Prostate gland (tissue), 2 donors: ENCODE measurements around the gene FAM83C. TPM values are rescaled to one million over a fixed set of nuclear protein-coding genes. Genes with fewer than 3 reads are reported as not detected.

ENCODE experiments used
- DNase-seq: peaks from one replicate; pipeline ENCODE4 v3.0.0-alpha.2; 2019; ENCODE audit warnings: low spot score
- H3K27ac ChIP-seq, 2 donors: fragments of 200-600 bp; sonication (generic); 2 replicates each; pipeline ENCODE4 v1.5.1; 2017 to 2019
- H3K27me3 ChIP-seq: fragments of 200-600 bp; sonication (generic); replicated peaks from 2 replicates; pipeline ENCODE4 v1.5.1; 2019; ENCODE audit not compliant: insufficient read depth
- H3K36me3 ChIP-seq, 2 donors: fragments of 200-600 bp; sonication (generic); 1 replicate in 1 of 2; 2 replicates in 1 of 2; pipeline versions ENCODE4 v1.5.1 to v1.8.1; 2017 to 2019
- H3K4me1 ChIP-seq: fragments of 200-600 bp; sonication (generic); replicated peaks from 2 replicates; pipeline ENCODE4 v1.5.1; 2019
- H3K4me3 ChIP-seq, 2 donors: fragments of 200-600 bp; sonication (generic); 2 replicates each; pipeline ENCODE4 v1.5.1; 2017 to 2019
- H3K9me3 ChIP-seq: fragments of 200-600 bp; sonication (generic); 2 replicates; pipeline ENCODE4 v1.5.1; 2017
- POLR2A ChIP-seq: fragments of 450-650 bp; IDR thresholded peaks from one replicate; pipeline ENCODE4 v1.6.1; 2016; ENCODE audit warnings: antibody characterized with exemption, mild to moderate bottlenecking
- POLR2AphosphoS5 ChIP-seq: sonication (generic); formaldehyde crosslinking; IDR thresholded peaks from one replicate; pipeline ENCODE4 v1.6.1; 2017; ENCODE audit warnings: antibody characterized with exemption
- WGBS: methylation state at CpG from one replicate; pipeline ENCODE4 v1.1.5; 2018; 5-methylcytosine and 5-hydroxymethylcytosine counted together
- intact Hi-C: fragments of 100-400 bp; cut with DNase I; formaldehyde crosslinking; loops from one replicate; pipeline ENCODE4 v1.14.2; 2022
- total RNA-seq, 2 donors: library from RNA; depleted of rRNA; stranded (reverse); fragments of >200 nt; gene quantifications; one replicate each; pipeline ENCODE4 v1.1.0, GENCODE V29; 2016
- TF ChIP-seq, protein P1 (sequence below), 4 experiments: fragments of 200-600 bp in 2 of 4; fragments of 450-650 bp in 2 of 4; sonication (generic) in 2 of 4; IDR thresholded peaks; 1 replicate in 3 of 4; 2 replicates in 1 of 4; pipeline ENCODE4 v1.5.1; 2016 to 2019; ENCODE audit warnings: antibody characterized with exemption in 4 of 4, mild to moderate bottlenecking in 2 of 4, moderate library complexity in 2 of 4

Gene FAM83C
- total RNA-seq, 2 donors from 2014 or later, result 0.28 to 0.36 TPM

DNA sequence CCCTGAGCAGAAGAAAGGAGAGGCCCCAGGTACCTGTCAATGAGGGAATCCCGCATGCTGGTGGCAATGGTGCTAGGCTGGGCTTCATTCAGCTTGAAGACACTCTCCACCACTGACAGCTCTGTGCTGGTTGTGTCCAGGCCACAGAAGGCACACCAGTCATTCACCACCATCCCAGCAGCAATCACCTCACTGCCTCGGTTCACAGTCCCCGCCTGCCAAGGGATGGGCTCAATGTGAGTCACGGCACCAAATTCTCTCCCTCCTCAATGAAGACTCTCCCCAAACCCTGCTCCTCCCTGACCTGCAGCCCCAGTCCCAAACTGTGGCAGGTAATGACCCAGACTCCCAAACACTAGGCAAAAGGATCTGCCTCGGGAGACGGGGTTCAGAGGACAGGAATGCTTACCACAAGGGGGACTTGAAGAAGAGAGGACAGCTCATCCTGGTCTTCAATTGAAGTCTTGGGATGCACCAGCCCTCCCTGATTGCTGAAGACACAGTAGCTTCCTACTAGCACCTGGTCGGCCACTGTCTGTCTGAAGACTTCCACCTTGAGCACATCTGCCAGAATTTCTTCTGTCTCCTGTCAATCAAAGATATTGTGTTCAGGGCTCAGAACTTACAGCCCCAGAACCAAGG, 12.6 kb downstream of the FAM83C start:
- WGBS, result 95% methylated on average over 5 of the region's 7 CpGs
- Histone ChIP-seq H3K27ac (peak overlapping the region in 1 of 2 donors; percentile 95), H3K9me3 (no peaks in the 10 kb centered on the region), H3K4me1 (peaks cover 17% of the 10 kb centered on the region), H3K4me3 (no peak overlapping the region), H3K36me3 (no peaks in the 10 kb centered on the region), H3K27me3 (no peaks in the 10 kb centered on the region)
- intact Hi-C loops, result loop anchor here (5.0 kb wide), 1 partner anchor 402 kb away; the partner anchor contains the start of gene ACSS2
- DNase-seq, result no peak
- no peak for TF ChIP-seq POLR2A
- no peak for TF ChIP-seq POLR2AphosphoS5
- TF ChIP-seq, protein P1, sequence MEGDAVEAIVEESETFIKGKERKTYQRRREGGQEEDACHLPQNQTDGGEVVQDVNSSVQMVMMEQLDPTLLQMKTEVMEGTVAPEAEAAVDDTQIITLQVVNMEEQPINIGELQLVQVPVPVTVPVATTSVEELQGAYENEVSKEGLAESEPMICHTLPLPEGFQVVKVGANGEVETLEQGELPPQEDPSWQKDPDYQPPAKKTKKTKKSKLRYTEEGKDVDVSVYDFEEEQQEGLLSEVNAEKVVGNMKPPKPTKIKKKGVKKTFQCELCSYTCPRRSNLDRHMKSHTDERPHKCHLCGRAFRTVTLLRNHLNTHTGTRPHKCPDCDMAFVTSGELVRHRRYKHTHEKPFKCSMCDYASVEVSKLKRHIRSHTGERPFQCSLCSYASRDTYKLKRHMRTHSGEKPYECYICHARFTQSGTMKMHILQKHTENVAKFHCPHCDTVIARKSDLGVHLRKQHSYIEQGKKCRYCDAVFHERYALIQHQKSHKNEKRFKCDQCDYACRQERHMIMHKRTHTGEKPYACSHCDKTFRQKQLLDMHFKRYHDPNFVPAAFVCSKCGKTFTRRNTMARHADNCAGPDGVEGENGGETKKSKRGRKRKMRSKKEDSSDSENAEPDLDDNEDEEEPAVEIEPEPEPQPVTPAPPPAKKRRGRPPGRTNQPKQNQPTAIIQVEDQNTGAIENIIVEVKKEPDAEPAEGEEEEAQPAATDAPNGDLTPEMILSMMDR (IDR thresholded peaks at IDR 0.05), result no peak

DNA sequence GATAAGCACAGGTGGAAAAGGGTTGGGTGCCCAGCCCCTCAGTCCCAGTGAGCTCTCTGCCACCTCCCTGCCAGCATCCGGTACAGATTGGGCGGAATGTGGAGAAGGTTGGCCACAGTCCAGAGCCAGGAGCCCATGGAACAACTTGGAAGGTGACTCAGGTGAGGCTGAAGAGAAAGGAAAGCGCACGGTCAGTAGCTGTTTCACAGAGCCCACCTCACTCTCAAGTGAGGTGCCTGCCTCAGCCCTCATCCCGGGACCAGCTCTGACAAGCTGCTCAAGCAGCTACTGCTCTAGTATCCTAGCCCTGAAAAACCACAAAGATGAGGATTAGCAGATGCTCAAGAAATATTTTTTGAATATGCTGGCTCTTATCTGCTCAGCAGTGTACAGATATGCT, 13.2 kb downstream of the FAM83C start:
- peaks cover 17% of the 10 kb centered on the region for H3K4me1 ChIP-seq
- intact Hi-C loops, result loop anchor here (5.0 kb wide), 1 partner anchor 402 kb away; the partner anchor contains the start of gene ACSS2
- no peaks in the 10 kb centered on the region for H3K9me3 ChIP-seq
- H3K27me3 ChIP-seq, result no peaks in the 10 kb centered on the region
- no peak overlapping the region for H3K4me3 ChIP-seq
- H3K36me3 ChIP-seq, result no peaks in the 10 kb centered on the region
- peak; percentile 57 for DNase-seq
- 47% methylated on average over 5 of the region's 5 CpGs for WGBS
- peak overlapping the region; percentile 92 to 95 for H3K27ac ChIP-seq
- TF ChIP-seq POLR2A (no peak), POLR2AphosphoS5 (peak; percentile 22)
- TF ChIP-seq, protein P1 (IDR thresholded peaks at IDR 0.05), result no peak

DNA sequence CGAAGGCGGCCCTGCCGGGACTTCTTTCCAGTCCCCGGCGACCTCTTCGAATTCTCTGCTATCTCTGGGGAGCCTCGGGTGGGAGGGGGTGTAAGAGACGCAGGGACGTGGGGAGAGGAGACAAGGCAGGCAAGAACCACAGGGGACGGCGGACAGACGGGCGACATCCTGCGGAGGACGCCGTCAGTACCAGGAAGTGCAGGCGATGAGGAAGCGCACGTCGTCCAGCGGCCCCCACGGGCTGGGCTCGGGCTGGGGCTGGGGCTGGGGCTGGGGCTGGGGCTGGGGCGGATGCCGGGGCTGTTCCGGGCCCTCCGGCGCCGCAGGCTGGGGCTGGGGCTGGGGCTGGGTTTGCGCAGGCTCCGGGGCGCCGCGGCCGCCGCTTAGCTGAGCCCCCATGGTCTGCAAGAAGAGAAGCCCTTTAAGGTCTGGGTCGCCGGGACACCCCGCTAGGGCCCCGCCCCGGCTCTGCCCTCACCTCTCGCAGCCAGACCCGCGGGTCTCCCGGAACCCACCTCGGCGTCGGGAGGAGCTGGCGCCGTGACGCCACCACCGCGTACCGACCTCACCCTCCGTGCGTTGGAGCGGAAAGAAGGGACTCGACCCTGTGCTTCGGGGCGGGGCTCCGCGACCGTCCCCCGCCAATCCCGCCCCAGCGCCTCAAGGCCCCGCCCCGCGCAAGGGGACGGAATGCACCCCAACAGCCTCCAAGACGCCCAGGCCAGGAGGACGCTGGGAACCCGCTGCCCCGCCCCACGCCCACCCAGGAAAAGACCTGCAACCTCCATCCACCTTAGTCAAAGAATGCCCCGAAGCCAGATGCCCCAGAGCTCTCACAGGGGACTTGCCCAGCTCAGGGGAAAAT, 14.5 kb downstream of the FAM83C start, which contains the start of gene MMP24OS:
Gene MMP24OS (minus strand): TSS at position 592 of the 865 bp plus-strand sequence. CDS start 193 bp downstream, at position 399.
- Histone ChIP-seq H3K4me1 (peaks cover 17% of the 10 kb centered on the region), H3K27ac (peak within 1 kb of the TSS; percentile 92 to 95), H3K27me3 (no peaks in the 10 kb centered on the region), H3K9me3 (no peaks in the 10 kb centered on the region), H3K4me3 (peak within 1 kb of the TSS; percentile 72 to 91), H3K36me3 (no peaks in the 10 kb centered on the region)
- intact Hi-C loops, result loop anchor here (5.0 kb wide), 1 partner anchor 400 kb away; the partner anchor contains the start of gene ACSS2
- WGBS, result under 1% methylated on average over 56 of the region's 76 CpGs
- DNase-seq, result peak; percentile 87
- peak; percentile 93 for TF ChIP-seq POLR2AphosphoS5
- TF ChIP-seq, protein P1 (IDR thresholded peaks at IDR 0.05), result peak in 3 of 4 experiments; percentile 8 to 35 (median 14)
- TF ChIP-seq POLR2A, result peak; percentile 92

DNA sequence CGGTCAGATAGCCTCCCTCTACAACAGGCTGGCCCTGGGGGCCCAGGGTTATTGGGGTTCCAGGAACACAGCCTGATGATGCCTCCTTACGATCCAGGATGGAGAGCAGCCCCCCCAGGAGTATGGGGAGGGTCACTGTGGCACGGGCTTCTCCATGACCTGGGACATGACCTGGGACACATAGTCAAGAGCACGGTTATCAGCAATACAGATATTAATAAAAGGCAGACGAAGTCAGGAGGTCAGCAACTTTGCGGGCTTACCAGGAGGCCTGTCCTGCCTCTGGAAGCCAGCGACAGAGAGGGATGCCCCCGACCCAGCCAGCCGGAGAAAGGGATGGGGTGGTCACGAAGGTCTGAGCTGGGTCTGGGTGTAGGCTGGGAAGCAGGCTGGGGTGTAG, 15.1 kb downstream of the FAM83C start:
- Histone ChIP-seq H3K36me3 (no peaks in the 10 kb centered on the region), H3K4me1 (peaks cover 17% of the 10 kb centered on the region), H3K9me3 (no peaks in the 10 kb centered on the region), H3K27me3 (no peaks in the 10 kb centered on the region), H3K27ac (peak overlapping the region; percentile 92 to 95), H3K4me3 (peak overlapping the region; percentile 72 to 91)
- intact Hi-C loops, result loop anchor here (5.0 kb wide), 1 partner anchor 400 kb away; the partner anchor contains the start of gene ACSS2
- DNase-seq, result no peak
- 12% methylated on average over 10 of the region's 10 CpGs for WGBS
- TF ChIP-seq, protein P1 (IDR thresholded peaks at IDR 0.05), result no peak
- TF ChIP-seq POLR2AphosphoS5 (no peak), POLR2A (no peak)
